ENCODE measurements around the gene SZT2. TPM values are rescaled to one million over a fixed set of nuclear protein-coding genes. Genes with fewer than 3 reads are reported as not detected.
"Not testable (repeated sequence)": the region's sequence is repeated elsewhere in the genome, so short reads cannot be mapped to it uniquely, and the experiment has no call there.

The SZT2 gene
- total and polyA plus RNA-seq, 8 donors = 18.5 to 54.9 (median 24.6) TPM

GRCh38 chr1:43453442-43454269, 64.0 kb downstream of the SZT2 start, which contains the start of gene HYI:
TSS of gene HYI (minus strand) at chr1:43453931. CDS start at chr1:43453793, 138 bp downstream.
- no peaks in the 10 kb centered on the region for H3K9me3 ChIP-seq
- 1% methylated on average over 63 to 87 of the region's 87 CpGs for WGBS, 2 donors
- ATAC-seq (peak; percentile 74 to 83 (median 77)), DNase-seq (peak; percentile 86 to 93 (median 87)), FAIRE-seq (no peak)
- no peak for TF ChIP-seq CTCF (IDR thresholded peaks at IDR 0.05)
- no peaks in the 10 kb centered on the region for H3K27me3 ChIP-seq
- intact Hi-C loops (cut with DNase I) = no loop called here
- H3K4me1 ChIP-seq = peaks cover 0 to 4% (median 0%) of the 10 kb centered on the region in 3 donors
- H3K36me3 ChIP-seq = peaks cover 0 to 30% (median 13%) of the 10 kb centered on the region in 3 donors
- peak within 1 kb of the TSS; percentile 85 to 91 (median 90) for H3K27ac ChIP-seq
- peak within 1 kb of the TSS; percentile 21 to 67 (median 52) for H3K4me3 ChIP-seq

GRCh38 chr1:43454270-43455011, 64.7 kb downstream of the SZT2 start:
- Histone ChIP-seq H3K27me3 (no peaks in the 10 kb centered on the region), H3K27ac (peak overlapping the region; percentile 85 to 91 (median 90)), H3K4me1 (peaks cover 0 to 4% (median 0%) of the 10 kb centered on the region in 3 donors), H3K36me3 (peaks cover 0 to 23% (median 13%) of the 10 kb centered on the region in 3 donors), H3K9me3 (no peaks in the 10 kb centered on the region), H3K4me3 (peak overlapping the region; percentile 21 to 67 (median 52))
- TF ChIP-seq CTCF (IDR thresholded peaks at IDR 0.05) = no peak
- peak; percentile 87 to 93 (median 88) for ATAC-seq
- intact Hi-C loops (cut with DNase I) = no loop called here
- FAIRE-seq = peak; percentile 94
- DNase-seq = peak; percentile 75 to 90 (median 87)
- 5 to 9% methylated on average over 19 of the region's 19 CpGs for WGBS, 2 donors

GRCh38 chr1:43455213-43455889, 65.7 kb downstream of the SZT2 start:
- no peak for TF ChIP-seq CTCF (IDR thresholded peaks at IDR 0.05)
- Histone ChIP-seq H3K4me1 (peaks cover 0 to 4% (median 0%) of the 10 kb centered on the region in 3 donors), H3K4me3 (peak overlapping the region in 2 of 4 donors; percentile 64 to 67), H3K27me3 (no peaks in the 10 kb centered on the region), H3K27ac (peak overlapping the region; percentile 72 to 91 (median 88)), H3K9me3 (no peaks in the 10 kb centered on the region), H3K36me3 (peaks cover 0 to 14% (median 7%) of the 10 kb centered on the region in 3 donors)
- FAIRE-seq = no peak
- peak; percentile 7 to 22 (median 16) for ATAC-seq
- peak in 2 of 6 donors; percentile 47 to 49 for DNase-seq
- WGBS, 2 donors = 33 to 43% methylated on average over 7 of the region's 7 CpGs
- intact Hi-C loops (cut with DNase I) = no loop called here

- H3K9me3 ChIP-seq; H3K27me3 ChIP-seq; H3K4me1 ChIP-seq; intact Hi-C loops (cut with DNase I); ATAC-seq; H3K4me3 ChIP-seq; H3K27ac ChIP-seq; H3K36me3 ChIP-seq; FAIRE-seq; DNase-seq: not testable (repeated sequence)
- WGBS, 2 donors = 88 to 93% methylated on average over 3 of the region's 3 CpGs
These were observed 68.7 kb downstream of the SZT2 start for GRCh38 chr1:43458379-43458778.

All from pancreas (tissue), 10 donors.